Suprapubic skin (tissue), 4 donors: ENCODE data around the gene ABCA6. TPM values are rescaled to one million over a fixed set of nuclear protein-coding genes. Genes with fewer than 3 reads are reported as not detected.

Experiments
- DNase-seq, 2 donors: peaks; one replicate each; pipeline ENCODE4 v3.0.0-alpha.2; 2019; ENCODE audit warnings: low spot score in 2 of 2
- H3K27ac ChIP-seq: fragments of 200-600 bp; sonication (generic); one replicate; pipeline ENCODE4 v1.5.1; 2019
- H3K27me3 ChIP-seq: fragments of 200-600 bp; sonication (generic); one replicate; pipeline ENCODE4 v1.5.1; 2019
- H3K36me3 ChIP-seq: fragments of 200-600 bp; sonication (generic); one replicate; pipeline ENCODE4 v1.5.1; 2019
- H3K4me1 ChIP-seq: fragments of 200-600 bp; sonication (generic); one replicate; pipeline ENCODE4 v1.5.1; 2019
- H3K4me3 ChIP-seq: fragments of 200-600 bp; sonication (generic); one replicate; pipeline ENCODE4 v1.5.1; 2019; ENCODE audit warnings: mild to moderate bottlenecking
- H3K9me3 ChIP-seq: fragments of 200-600 bp; sonication (generic); one replicate; pipeline ENCODE4 v1.5.1; 2019
- EP300 ChIP-seq: sonication (generic); formaldehyde crosslinking; IDR thresholded peaks from one replicate; pipeline ENCODE4 v1.6.1; 2017; ENCODE audit warnings: antibody characterized with exemption
- POLR2A ChIP-seq, 2 donors: fragments of 450-650 bp; IDR thresholded peaks; one replicate each; pipeline ENCODE4 v1.6.1; 2017; ENCODE audit warnings: antibody characterized with exemption in 2 of 2, mild to moderate bottlenecking in 2 of 2, moderate library complexity in 2 of 2
- POLR2AphosphoS5 ChIP-seq, 3 donors: sonication (generic); formaldehyde crosslinking; IDR thresholded peaks; one replicate each; pipeline ENCODE4 v1.6.1; 2017; ENCODE audit warnings: antibody characterized with exemption in 3 of 3
- WGBS: methylation state at CpG from one replicate; pipeline ENCODE4 v1.1.5; 2018; 5-methylcytosine and 5-hydroxymethylcytosine counted together
- total RNA-seq, 4 donors: library from RNA; depleted of rRNA; stranded (reverse); fragments of >200 nt; gene quantifications; one replicate each; pipeline ENCODE4 v1.1.0, GENCODE V29; 2016
- TF ChIP-seq, protein P1 (sequence below), 2 donors: fragments of 200-600 bp in 1 of 2; fragments of 450-650 bp in 1 of 2; sonication (generic) in 1 of 2; IDR thresholded peaks; one replicate each; pipeline ENCODE4 v1.5.1; 2016 to 2019; ENCODE audit warnings: antibody characterized with exemption in 2 of 2, mild to moderate bottlenecking in 1 of 2, moderate library complexity in 1 of 2

Gene ABCA6
- total RNA-seq, 4 donors from 2014 or later = 6.6 to 43.0 (median 17.8) TPM

DNA sequence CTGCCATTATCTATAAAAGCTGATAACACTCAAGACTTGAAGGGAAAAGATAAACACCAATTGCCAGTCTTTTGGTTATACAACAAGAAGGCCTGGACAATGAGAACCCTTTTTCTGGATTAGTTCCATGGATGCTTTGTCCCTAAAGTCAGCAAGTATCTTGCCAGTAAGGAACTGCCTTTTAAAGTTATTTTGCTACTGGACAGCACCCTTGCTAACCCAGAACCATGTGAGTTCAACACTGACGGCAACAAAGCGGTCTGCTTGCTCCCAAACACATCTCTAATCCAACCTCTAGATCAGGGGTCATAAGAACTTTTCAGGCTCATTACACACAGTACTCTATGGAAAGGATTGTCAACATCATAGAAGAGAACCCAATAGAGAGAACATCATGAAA lies 25.3 kb upstream of the ABCA6 start:
- H3K4me1 ChIP-seq = no peaks in the 10 kb centered on the region
- H3K4me3 ChIP-seq = no peak overlapping the region
- H3K36me3 ChIP-seq = no peaks in the 10 kb centered on the region
- no peak for DNase-seq
- H3K27me3 ChIP-seq = no peaks in the 10 kb centered on the region
- TF ChIP-seq, protein P1, sequence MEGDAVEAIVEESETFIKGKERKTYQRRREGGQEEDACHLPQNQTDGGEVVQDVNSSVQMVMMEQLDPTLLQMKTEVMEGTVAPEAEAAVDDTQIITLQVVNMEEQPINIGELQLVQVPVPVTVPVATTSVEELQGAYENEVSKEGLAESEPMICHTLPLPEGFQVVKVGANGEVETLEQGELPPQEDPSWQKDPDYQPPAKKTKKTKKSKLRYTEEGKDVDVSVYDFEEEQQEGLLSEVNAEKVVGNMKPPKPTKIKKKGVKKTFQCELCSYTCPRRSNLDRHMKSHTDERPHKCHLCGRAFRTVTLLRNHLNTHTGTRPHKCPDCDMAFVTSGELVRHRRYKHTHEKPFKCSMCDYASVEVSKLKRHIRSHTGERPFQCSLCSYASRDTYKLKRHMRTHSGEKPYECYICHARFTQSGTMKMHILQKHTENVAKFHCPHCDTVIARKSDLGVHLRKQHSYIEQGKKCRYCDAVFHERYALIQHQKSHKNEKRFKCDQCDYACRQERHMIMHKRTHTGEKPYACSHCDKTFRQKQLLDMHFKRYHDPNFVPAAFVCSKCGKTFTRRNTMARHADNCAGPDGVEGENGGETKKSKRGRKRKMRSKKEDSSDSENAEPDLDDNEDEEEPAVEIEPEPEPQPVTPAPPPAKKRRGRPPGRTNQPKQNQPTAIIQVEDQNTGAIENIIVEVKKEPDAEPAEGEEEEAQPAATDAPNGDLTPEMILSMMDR (IDR thresholded peaks at IDR 0.05) = no peak
- TF ChIP-seq POLR2AphosphoS5 (IDR thresholded peaks at IDR 0.05) (no peak), EP300 (no peak), POLR2A (IDR thresholded peaks at IDR 0.05) (no peak)
- no peak overlapping the region for H3K27ac ChIP-seq
- H3K9me3 ChIP-seq = no peaks in the 10 kb centered on the region
- 86% methylated on average over 2 of the region's 2 CpGs for WGBS

DNA sequence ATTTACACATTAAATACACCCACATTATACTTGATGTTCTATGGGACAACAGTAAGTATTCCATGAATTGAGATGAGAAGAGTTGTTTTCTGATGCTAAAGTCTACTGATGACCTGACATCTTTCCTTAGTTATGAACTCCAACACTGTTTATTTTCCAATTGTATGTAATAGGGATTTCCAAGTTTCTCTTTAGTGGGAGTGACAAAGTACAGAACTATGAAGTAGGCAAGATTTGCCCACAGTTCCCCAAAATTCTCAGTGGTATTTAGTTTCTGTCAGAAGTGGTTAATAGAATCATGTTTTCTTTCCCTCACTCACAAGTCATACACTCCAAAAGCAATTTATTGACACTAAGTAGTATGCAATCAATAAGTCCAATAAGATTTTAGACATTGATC lies 22.5 kb upstream of the ABCA6 start:
- Histone ChIP-seq H3K4me1 (no peaks in the 10 kb centered on the region), H3K27me3 (no peaks in the 10 kb centered on the region), H3K9me3 (no peaks in the 10 kb centered on the region), H3K27ac (no peak overlapping the region), H3K4me3 (no peak overlapping the region), H3K36me3 (no peaks in the 10 kb centered on the region)
- no peak for DNase-seq
- no peak for TF ChIP-seq EP300
- TF ChIP-seq POLR2AphosphoS5 (IDR thresholded peaks at IDR 0.05) = no peak
- TF ChIP-seq, protein P1 (IDR thresholded peaks at IDR 0.05) = no peak
- TF ChIP-seq POLR2A (IDR thresholded peaks at IDR 0.05) = no peak

DNA sequence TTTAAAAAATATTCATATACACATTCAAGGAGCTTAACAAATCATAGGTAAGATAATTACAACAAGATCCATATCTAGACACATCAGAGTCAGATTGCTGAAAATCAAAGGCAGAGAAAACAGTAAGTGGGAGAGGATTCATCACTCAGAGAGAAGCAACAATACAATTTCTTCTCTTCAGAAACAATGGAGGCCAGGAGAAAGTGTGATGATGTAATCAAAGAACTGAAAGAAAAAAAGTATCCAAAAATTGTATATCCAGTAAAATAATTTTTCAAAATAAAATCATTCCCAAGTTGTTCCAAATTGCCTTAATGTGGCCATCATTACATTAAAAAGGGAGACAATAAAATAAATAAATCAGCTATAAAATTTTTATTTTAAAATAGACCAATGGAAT lies 17.7 kb upstream of the ABCA6 start:
- Histone ChIP-seq H3K27me3 (no peaks in the 10 kb centered on the region), H3K4me1 (no peaks in the 10 kb centered on the region), H3K36me3 (peaks cover 3% of the 10 kb centered on the region), H3K9me3 (no peaks in the 10 kb centered on the region), H3K4me3 (no peak overlapping the region), H3K27ac (no peak overlapping the region)
- no peak for DNase-seq
- TF ChIP-seq, protein P1 (IDR thresholded peaks at IDR 0.05) = no peak
- no peak for TF ChIP-seq EP300
- no peak for TF ChIP-seq POLR2AphosphoS5 (IDR thresholded peaks at IDR 0.05)
- no peak for TF ChIP-seq POLR2A (IDR thresholded peaks at IDR 0.05)

DNA sequence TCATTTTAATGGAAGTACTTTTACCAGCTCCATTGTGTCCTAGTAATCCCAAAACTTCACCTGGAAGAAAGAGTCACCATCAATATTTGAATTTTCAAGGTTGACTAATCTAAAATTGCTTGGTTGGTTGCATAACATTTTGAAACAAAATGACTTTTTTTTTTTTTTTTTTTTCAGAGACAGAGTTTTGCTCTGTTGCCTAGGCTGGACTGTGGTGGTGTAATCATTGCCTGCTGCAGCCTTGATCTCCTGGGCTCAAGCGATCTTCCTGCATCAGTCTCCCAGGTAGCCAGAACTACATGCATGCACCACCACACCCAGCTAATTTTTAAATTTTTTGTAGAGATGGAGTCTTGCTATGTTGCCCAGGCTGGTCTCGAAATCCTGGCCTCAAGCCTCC lies 12.6 kb upstream of the ABCA6 start:
- H3K27me3 ChIP-seq = no peaks in the 10 kb centered on the region
- WGBS = 94% methylated on average over 2 of the region's 2 CpGs
- H3K27ac ChIP-seq = no peak overlapping the region
- H3K36me3 ChIP-seq = peaks cover 10% of the 10 kb centered on the region
- H3K9me3 ChIP-seq = no peaks in the 10 kb centered on the region
- TF ChIP-seq POLR2AphosphoS5 (IDR thresholded peaks at IDR 0.05) = no peak
- TF ChIP-seq, protein P1 (IDR thresholded peaks at IDR 0.05) = no peak
- no peaks in the 10 kb centered on the region for H3K4me1 ChIP-seq
- no peak for DNase-seq
- H3K4me3 ChIP-seq = no peak overlapping the region

DNA sequence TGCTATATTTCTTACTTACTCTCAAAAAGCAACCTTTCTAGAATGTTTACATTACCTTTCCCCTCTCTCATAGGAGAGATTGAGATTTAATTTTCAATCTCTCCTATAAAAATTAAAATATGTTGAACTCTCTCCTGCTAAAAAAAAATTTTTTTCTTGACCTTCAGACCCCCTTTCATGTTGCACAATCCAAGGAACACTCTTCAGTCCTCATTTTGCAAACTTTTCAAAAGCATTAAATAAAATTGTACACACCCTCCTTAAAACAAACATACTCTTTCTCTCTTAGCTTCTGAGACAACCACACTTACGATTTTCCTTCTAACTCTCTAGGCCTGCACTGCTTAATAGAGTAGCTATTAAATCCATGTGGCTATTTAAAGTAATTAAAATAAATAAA lies 8.6 kb upstream of the ABCA6 start:
- no peak for DNase-seq
- WGBS = 90% methylated on average over 1 of the region's 1 CpG

More for the DNA sequence above, 8.6 kb upstream of the ABCA6 start:
- Histone ChIP-seq H3K4me3 (no peak overlapping the region), H3K27me3 (no peaks in the 10 kb centered on the region), H3K4me1 (no peaks in the 10 kb centered on the region), H3K9me3 (no peaks in the 10 kb centered on the region), H3K27ac (no peak overlapping the region), H3K36me3 (peaks cover 19% of the 10 kb centered on the region)
- TF ChIP-seq POLR2AphosphoS5 (IDR thresholded peaks at IDR 0.05) (no peak), EP300 (no peak), POLR2A (IDR thresholded peaks at IDR 0.05) (no peak)
- TF ChIP-seq, protein P1 (IDR thresholded peaks at IDR 0.05) = no peak
